ENCODE measurements around the gene DVL1. TPM values are rescaled to one million over a fixed set of nuclear protein-coding genes. Genes with fewer than 3 reads are reported as not detected.

DVL1 gene
- total and polyA plus RNA-seq, 9 donors, result 38.2 to 50.5 (median 45.8) TPM

DNA sequence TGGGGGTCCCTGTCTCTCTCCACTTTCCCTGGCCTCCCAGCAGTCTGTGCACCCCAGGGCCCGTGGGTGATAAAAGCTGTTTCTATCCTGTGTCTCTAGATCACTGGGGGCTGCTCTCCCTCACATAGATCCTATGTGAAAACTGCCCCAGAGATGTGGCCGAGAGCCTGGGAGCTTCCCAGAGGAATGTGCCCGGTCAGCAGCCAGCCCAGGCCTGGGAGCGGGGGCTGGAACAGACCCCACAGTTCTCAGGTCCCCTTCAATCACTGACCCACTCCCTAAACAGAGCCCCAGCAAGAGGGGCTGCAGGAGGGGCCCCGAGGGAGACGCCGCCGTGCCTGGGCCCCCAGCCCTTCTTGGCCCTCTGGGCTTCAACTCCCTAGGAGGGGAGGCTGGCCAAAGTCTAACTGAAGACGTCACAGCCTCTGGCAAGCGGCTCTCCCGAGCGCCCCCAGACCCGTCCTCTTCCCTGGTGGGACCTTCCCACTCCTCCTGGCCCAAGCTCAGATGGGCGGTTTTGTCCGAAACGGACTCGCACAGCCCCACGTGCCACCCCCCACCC, 8.7 kb upstream of the DVL1 start:
- peak overlapping the region; percentile 85 for H3K27ac ChIP-seq (ENCODE audit: low read length)
- DNase-seq, result peak; percentile 35
- H3K9me3 ChIP-seq (replicated peaks; ENCODE audit: control insufficient read depth, low read depth, low read length), result no peaks in the 10 kb centered on the region
- H3K27me3 ChIP-seq (ENCODE audit: control insufficient read depth, insufficient read depth, low read length), result peaks cover 29% of the 10 kb centered on the region
- peaks cover 11% of the 10 kb centered on the region for H3K36me3 ChIP-seq (ENCODE audit: control insufficient read depth, insufficient read depth, low read length)
- H3K4me1 ChIP-seq (ENCODE audit: control insufficient read depth, insufficient read depth, low read length), result peaks cover 66% of the 10 kb centered on the region
- WGBS (ENCODE audit: insufficient coverage), result 3% methylated on average over 17 of the region's 18 CpGs
- H3K4me3 ChIP-seq (ENCODE audit: low read length), result peak overlapping the region; percentile 54

- peaks cover 72% of the 10 kb centered on the region for H3K4me1 ChIP-seq (ENCODE audit: control insufficient read depth, insufficient read depth, low read length)
- no peak for DNase-seq
- H3K27me3 ChIP-seq (ENCODE audit: control insufficient read depth, insufficient read depth, low read length), result peaks cover 40% of the 10 kb centered on the region
- peak overlapping the region; percentile 85 for H3K27ac ChIP-seq (ENCODE audit: low read length)
- peak overlapping the region; percentile 54 for H3K4me3 ChIP-seq (ENCODE audit: low read length)
- H3K9me3 ChIP-seq (replicated peaks; ENCODE audit: control insufficient read depth, low read depth, low read length), result no peaks in the 10 kb centered on the region
- H3K36me3 ChIP-seq (ENCODE audit: control insufficient read depth, insufficient read depth, low read length), result peaks cover 21% of the 10 kb centered on the region
- 11% methylated on average over 23 of the region's 26 CpGs for WGBS (ENCODE audit: insufficient coverage)
These were observed 7.7 kb upstream of the DVL1 start for GRCh38 chr1:1356796-1357401.

- Histone ChIP-seq H3K4me1 (ENCODE audit: control insufficient read depth, insufficient read depth, low read length) (peaks cover 72% of the 10 kb centered on the region), H3K4me3 (ENCODE audit: low read length) (peak overlapping the region; percentile 54), H3K36me3 (ENCODE audit: control insufficient read depth, insufficient read depth, low read length) (peaks cover 21% of the 10 kb centered on the region), H3K27me3 (ENCODE audit: control insufficient read depth, insufficient read depth, low read length) (peaks cover 41% of the 10 kb centered on the region), H3K27ac (ENCODE audit: low read length) (no peak overlapping the region), H3K9me3 (replicated peaks; ENCODE audit: control insufficient read depth, low read depth, low read length) (no peaks in the 10 kb centered on the region)
- WGBS (ENCODE audit: insufficient coverage), result 35% methylated on average over 6 of the region's 8 CpGs
- DNase-seq, result no peak
These were observed 7.1 kb upstream of the DVL1 start for GRCh38 chr1:1356166-1356795.

DNA sequence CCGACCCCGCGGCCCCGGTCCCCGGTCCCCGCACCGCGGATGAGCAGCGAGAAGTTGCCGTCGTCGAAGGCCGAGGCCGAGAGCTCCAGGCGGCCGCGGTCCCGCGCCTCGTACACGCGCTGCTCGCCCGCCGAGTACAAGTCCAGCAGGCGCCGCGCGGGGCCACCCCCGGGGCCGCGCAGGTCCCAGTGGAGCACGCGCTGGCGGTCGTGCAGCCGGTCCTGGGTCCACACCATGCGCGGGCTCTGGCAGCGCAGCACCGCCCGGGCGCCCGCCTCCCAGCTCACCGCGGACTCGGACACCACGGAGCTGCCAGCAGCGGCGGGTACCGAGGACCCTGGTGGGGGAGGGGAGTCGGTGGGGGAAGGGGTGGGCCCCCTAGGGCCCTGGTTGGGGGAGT, 6.2 kb upstream of the DVL1 start:
- DNase-seq, result peak; percentile 46
- no peaks in the 10 kb centered on the region for H3K9me3 ChIP-seq (replicated peaks; ENCODE audit: control insufficient read depth, low read depth, low read length)
- 7% methylated on average over 46 of the region's 52 CpGs for WGBS (ENCODE audit: insufficient coverage)
- H3K27me3 ChIP-seq (ENCODE audit: control insufficient read depth, insufficient read depth, low read length), result peaks cover 41% of the 10 kb centered on the region
- H3K4me3 ChIP-seq (ENCODE audit: low read length), result no peak overlapping the region
- no peak overlapping the region for H3K27ac ChIP-seq (ENCODE audit: low read length)
- H3K36me3 ChIP-seq (ENCODE audit: control insufficient read depth, insufficient read depth, low read length), result peaks cover 21% of the 10 kb centered on the region
- H3K4me1 ChIP-seq (ENCODE audit: control insufficient read depth, insufficient read depth, low read length), result peaks cover 64% of the 10 kb centered on the region

DNA sequence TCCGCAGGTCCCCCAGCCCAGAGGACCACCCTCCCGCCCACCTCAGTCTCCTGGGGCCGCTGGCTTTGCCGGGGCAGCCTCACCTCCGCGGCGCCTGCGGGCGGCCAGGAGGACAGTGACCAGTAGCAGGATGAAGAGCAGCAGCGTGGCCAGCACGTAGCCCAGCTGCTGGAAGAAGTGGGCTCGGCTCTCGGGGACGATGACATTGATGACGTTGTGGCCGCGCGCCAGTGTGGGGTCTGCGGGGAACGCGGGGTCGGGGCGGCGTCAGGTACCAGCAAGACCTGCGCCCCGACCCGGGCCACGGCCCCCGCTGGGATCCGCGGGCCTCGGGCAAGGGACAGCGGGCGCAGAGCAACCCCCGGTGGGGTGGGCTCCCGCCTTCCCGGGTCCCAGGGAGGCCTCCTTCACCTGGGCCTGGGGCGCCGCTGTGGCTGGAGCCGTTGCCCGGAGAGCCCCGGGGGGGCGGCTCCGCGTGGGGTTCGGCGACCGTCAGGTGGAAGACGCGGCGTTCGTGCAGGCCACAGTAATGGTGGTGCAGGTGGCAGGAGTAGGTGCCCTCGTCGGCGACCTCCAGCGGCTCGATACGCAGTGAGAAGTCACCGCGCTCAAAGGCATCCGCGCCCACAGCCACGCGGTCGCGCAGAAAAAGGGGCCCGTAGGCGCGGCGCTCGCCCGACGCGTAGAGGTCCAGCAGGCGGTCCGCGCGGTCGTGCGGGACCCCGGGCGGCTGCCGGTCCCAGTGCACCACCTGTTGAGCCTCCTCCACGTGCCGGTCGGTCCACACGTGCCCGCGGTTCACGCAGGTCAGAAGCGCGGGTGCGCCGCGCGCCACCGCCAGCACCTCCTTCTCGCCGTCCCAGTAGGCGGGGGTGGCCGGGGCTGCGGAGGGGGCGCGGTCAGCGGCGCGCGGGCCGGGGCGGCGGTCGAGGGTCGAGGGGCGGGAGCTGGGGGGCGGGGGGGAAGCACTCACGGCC, 5.3 kb upstream of the DVL1 start:
- H3K4me1 ChIP-seq (ENCODE audit: control insufficient read depth, insufficient read depth, low read length), result peaks cover 55% of the 10 kb centered on the region
- WGBS (ENCODE audit: insufficient coverage), result 49% methylated on average over 90 of the region's 116 CpGs
- H3K27me3 ChIP-seq (ENCODE audit: control insufficient read depth, insufficient read depth, low read length), result peaks cover 41% of the 10 kb centered on the region
- H3K9me3 ChIP-seq (replicated peaks; ENCODE audit: control insufficient read depth, low read depth, low read length), result no peaks in the 10 kb centered on the region
- peaks cover 21% of the 10 kb centered on the region for H3K36me3 ChIP-seq (ENCODE audit: control insufficient read depth, insufficient read depth, low read length)
- no peak for DNase-seq
- no peak overlapping the region for H3K4me3 ChIP-seq (ENCODE audit: low read length)
- H3K27ac ChIP-seq (ENCODE audit: low read length), result no peak overlapping the region

DNA sequence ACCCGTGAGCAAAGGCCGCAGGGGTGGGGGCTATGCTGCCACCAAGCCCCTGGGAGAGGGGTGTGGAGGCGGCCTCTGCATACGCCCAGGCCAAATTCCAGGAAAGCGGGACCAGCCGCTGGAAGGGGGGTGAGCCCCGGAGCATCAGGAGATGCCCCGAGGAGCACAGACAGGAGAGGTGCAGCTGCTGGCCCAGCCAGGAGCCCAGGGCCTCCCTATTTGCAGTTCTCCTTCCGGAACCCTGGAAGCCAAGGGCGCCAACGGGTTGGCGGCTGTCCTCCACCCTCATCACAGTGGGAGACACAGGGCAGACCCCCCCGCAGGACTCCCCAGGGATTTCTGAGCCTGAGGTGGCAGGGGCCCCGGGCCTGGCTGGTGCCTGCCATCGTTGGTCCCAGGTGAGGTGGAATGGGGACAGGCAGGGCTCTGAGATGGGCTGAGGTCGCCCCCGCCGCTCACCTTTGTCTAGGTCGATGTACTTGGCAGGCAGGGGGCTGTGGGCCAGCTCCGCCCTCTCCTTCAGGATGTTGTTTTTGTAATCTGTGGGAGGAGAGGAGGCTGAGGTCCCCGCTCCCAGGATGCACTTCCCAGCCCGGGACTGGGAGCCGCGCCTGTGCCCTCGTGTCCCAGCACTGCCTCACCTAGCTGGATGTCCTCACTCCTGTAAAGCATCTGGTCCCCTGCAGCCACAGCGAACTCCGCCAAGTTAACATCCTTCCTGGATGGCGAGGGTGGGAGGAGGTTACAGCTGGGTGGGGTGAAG, 4.4 kb upstream of the DVL1 start:
- no peak for DNase-seq
- Histone ChIP-seq H3K4me1 (ENCODE audit: control insufficient read depth, insufficient read depth, low read length) (peaks cover 45% of the 10 kb centered on the region), H3K36me3 (ENCODE audit: control insufficient read depth, insufficient read depth, low read length) (peaks cover 21% of the 10 kb centered on the region), H3K27ac (ENCODE audit: low read length) (no peak overlapping the region), H3K27me3 (ENCODE audit: control insufficient read depth, insufficient read depth, low read length) (peaks cover 41% of the 10 kb centered on the region), H3K4me3 (ENCODE audit: low read length) (no peak overlapping the region), H3K9me3 (replicated peaks; ENCODE audit: control insufficient read depth, low read depth, low read length) (no peaks in the 10 kb centered on the region)
- WGBS (ENCODE audit: insufficient coverage), result 54% methylated on average over 24 of the region's 28 CpGs

DNA sequence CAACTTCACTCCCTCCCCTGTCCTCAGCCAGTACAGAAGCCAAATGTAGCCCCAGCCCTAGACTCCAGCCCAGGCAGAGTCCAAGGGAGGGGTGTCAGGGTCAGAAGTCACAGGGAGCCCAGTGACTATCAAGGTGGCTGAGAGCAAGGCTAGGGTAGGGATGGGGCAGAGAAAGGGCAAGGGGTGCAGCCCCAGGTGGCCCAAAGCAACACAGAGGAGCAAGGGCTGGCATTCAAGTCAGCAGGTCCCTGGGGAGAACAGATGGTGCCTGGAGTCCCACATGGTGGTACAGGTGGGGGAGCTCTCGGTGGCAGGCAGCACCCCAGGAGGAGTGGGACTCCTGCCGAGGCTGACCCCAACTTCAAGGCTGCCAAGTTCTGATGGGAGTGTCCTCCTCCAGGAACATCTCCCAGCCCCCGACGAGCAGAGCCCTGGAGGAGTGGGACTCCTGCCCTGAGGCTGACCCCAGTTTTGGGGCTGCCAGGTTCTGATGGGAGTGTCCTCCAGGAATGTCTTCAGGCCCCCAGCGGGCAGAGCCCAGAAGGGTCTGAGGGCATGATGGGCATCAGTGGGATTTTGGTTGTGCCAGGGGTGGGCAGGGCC, 3.7 kb upstream of the DVL1 start:
- H3K36me3 ChIP-seq (ENCODE audit: control insufficient read depth, insufficient read depth, low read length), result peaks cover 21% of the 10 kb centered on the region
- DNase-seq, result no peak
- 50% methylated on average over 2 of the region's 5 CpGs for WGBS (ENCODE audit: insufficient coverage)
- H3K9me3 ChIP-seq (replicated peaks; ENCODE audit: control insufficient read depth, low read depth, low read length), result no peaks in the 10 kb centered on the region
- no peak overlapping the region for H3K4me3 ChIP-seq (ENCODE audit: low read length)
- H3K27me3 ChIP-seq (ENCODE audit: control insufficient read depth, insufficient read depth, low read length), result peaks cover 34% of the 10 kb centered on the region
- H3K27ac ChIP-seq (ENCODE audit: low read length), result no peak overlapping the region
- H3K4me1 ChIP-seq (ENCODE audit: control insufficient read depth, insufficient read depth, low read length), result peaks cover 44% of the 10 kb centered on the region

DNA sequence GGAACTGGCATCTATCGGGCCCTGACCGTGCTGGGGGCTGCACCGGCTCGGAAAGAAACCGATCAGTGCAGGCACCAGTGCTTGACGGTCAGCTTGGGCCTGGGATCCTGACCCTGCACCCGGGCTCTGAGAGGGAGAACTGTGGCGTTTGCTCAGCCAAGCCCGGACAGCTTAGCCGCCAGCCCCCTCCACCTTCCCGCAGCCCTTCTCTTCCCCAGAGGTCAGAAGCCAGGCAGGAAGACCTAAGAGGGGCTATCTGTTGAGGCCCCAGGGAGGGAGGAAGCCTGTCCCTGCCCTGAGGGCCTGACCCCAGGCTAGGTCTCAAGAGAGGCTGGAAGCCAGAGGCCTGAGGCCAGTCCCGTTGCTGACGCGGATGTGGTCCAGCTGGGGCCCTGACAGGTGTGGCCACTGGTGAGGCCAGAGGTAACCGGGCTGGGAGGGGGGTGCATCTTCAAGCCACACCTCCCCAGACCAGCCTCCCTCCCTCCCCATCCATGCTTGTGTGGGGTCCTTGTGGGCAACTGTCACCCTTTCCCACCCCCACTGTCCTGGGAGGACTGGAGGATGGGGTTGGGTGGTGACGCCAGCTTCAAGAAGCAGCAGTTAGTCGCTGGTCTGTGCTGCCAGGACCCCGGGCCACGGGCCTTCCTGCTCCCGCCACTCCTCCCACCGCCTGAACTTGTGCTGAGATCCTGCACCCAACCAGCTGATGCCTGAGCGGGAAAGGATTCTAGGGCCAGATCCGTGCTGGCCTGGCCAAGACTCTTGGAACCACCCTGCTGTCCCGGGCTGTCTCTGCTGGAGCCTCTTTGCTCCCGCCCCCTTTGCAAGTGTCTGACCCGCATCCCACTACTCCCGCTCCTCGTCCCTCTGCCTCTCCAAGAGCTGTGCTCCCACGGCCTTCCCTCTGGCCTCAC, 2.6 kb upstream of the DVL1 start:
- 13% methylated on average over 22 of the region's 29 CpGs for WGBS (ENCODE audit: insufficient coverage)
- peaks cover 21% of the 10 kb centered on the region for H3K36me3 ChIP-seq (ENCODE audit: control insufficient read depth, insufficient read depth, low read length)
- H3K4me1 ChIP-seq (ENCODE audit: control insufficient read depth, insufficient read depth, low read length), result peaks cover 46% of the 10 kb centered on the region
- peak overlapping the region; percentile 62 for H3K27ac ChIP-seq (ENCODE audit: low read length)
- peak overlapping the region; percentile 8 for H3K4me3 ChIP-seq (ENCODE audit: low read length)
- no peaks in the 10 kb centered on the region for H3K9me3 ChIP-seq (replicated peaks; ENCODE audit: control insufficient read depth, low read depth, low read length)
- H3K27me3 ChIP-seq (ENCODE audit: control insufficient read depth, insufficient read depth, low read length), result peaks cover 31% of the 10 kb centered on the region
- peak; percentile 89 for DNase-seq
